Smooth muscle cell of the brain vasculature (primary cell): ENCODE results near the gene RFWD3.
"Not testable (repeated sequence)": the region's sequence is repeated elsewhere in the genome, so short reads cannot be mapped to it uniquely, and the experiment has no call there.

Experiments
- DNase-seq: peaks from one replicate; pipeline ENCODE4 v3.0.0-alpha.2; 2012; ENCODE audit warnings: low read depth, low spot score

The RFWD3 gene

GRCh38 chr16:74666425-74667254, at the start of gene RFWD3:
Gene RFWD3 (minus strand): TSS chr16:74666877. CDS start chr16:74661449, 5,428 bp downstream.
- peak; percentile 91 for DNase-seq

- DNase-seq = no peak
Measured at GRCh38 chr16:74716355-74716754, 49.7 kb upstream of the RFWD3 start.

- DNase-seq = no peak
Measured at GRCh38 chr16:74713876-74714275, 47.2 kb upstream of the RFWD3 start.

GRCh38 chr16:74713325-74713724, 46.6 kb upstream of the RFWD3 start:
- DNase-seq = no peak

- no peak for DNase-seq
Measured at GRCh38 chr16:74711938-74712337, 45.3 kb upstream of the RFWD3 start.

- DNase-seq = no peak
Measured at GRCh38 chr16:74710401-74710800, 43.7 kb upstream of the RFWD3 start.

- DNase-seq = peak; percentile 52
Measured at GRCh38 chr16:74709441-74709877, 42.8 kb upstream of the RFWD3 start.

GRCh38 chr16:74700438-74701225, 34.0 kb upstream of the RFWD3 start, which contains the start of gene MLKL:
Gene MLKL (minus strand): TSS chr16:74700862. CDS start chr16:74695757, 5,105 bp downstream.
- DNase-seq = no peak

GRCh38 chr16:74700116-74700437, 33.4 kb upstream of the RFWD3 start:
- DNase-seq = no peak

GRCh38 chr16:74699666-74700065, 33.0 kb upstream of the RFWD3 start:
- DNase-seq = no peak

- no peak for DNase-seq
Measured at GRCh38 chr16:74698222-74698621, 31.5 kb upstream of the RFWD3 start.

- peak; percentile 73 for DNase-seq
Measured at GRCh38 chr16:74695450-74696422, 29.1 kb upstream of the RFWD3 start.

GRCh38 chr16:74691093-74691855, 24.6 kb upstream of the RFWD3 start:
- DNase-seq = no peak

- no peak for DNase-seq
Measured at GRCh38 chr16:74682556-74682955, 15.9 kb upstream of the RFWD3 start.

GRCh38 chr16:74680681-74681080, 14.0 kb upstream of the RFWD3 start:
- DNase-seq = no peak

GRCh38 chr16:74679983-74680382, 13.3 kb upstream of the RFWD3 start:
- no peak for DNase-seq

- DNase-seq = no peak
Measured at GRCh38 chr16:74677868-74678267, 11.2 kb upstream of the RFWD3 start.

GRCh38 chr16:74673876-74674275, 7.2 kb upstream of the RFWD3 start:
- no peak for DNase-seq

GRCh38 chr16:74668877-74669276, 2.2 kb upstream of the RFWD3 start:
- DNase-seq = not testable (repeated sequence)

- no peak for DNase-seq
Measured at GRCh38 chr16:74667255-74667700, 601 bp upstream of the RFWD3 start.

- DNase-seq = no peak
Measured at GRCh38 chr16:74666010-74666421, 661 bp downstream of the RFWD3 start.
